ENCODE data around the gene PRAMEF10.
"Not testable (repeated sequence)": the region's sequence is repeated elsewhere in the genome, so short reads cannot be mapped to it uniquely, and the experiment has no call there.

Gene PRAMEF10

DNA sequence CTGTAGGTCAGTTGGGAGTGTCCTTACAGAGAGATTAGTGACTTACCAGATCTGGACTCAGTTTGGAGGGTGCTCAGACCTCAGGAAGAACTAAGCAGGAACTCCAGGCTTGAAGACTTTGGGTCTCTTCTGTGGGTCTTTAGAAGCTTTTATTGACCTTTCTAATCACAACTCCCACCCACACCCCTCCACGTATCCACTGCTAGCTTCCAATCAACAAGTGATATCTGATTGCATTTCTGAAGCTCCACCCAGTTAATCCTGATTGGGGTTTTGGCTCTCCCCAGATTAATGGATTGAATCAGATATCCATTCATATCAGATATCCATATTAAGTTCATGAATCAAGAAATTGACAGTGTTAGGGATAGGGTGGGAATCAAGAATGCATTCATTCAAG, at the start of gene PRAMEF10:
PRAMEF10 (minus strand) TSS at position 101 of the 400 bp plus-strand sequence. CDS start 2,423 bp downstream, outside the sequence.
- not testable (repeated sequence) for DNase-seq

DNA sequence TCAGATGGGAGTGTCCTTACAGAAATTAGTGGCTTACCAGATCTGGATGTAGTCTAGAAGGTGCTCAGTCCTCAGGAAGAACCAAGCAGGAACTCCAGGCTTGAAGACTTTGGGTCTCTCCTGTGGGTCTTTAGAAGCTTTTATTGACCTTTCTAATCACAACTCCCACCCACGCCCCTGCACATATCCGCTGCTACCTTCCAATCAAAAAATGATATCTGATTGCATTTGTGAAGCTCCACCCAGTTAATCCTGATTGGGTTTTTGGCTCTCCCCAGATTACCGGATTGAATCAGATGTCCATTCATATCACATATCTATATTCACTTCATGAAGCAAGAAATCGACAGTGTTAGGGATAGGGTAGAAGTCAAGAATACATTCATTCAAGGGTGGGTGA, 49.4 kb upstream of the PRAMEF10 start, which contains the start of gene PRAMEF6:
PRAMEF6 (minus strand) TSS at position 101 of the 400 bp plus-strand sequence. CDS start 5,062 bp downstream, outside the sequence.
- not testable (repeated sequence) for DNase-seq

GRCh38 chr1:12924368-12924767, 26.3 kb upstream of the PRAMEF10 start:
- not testable (repeated sequence) for DNase-seq

DNA sequence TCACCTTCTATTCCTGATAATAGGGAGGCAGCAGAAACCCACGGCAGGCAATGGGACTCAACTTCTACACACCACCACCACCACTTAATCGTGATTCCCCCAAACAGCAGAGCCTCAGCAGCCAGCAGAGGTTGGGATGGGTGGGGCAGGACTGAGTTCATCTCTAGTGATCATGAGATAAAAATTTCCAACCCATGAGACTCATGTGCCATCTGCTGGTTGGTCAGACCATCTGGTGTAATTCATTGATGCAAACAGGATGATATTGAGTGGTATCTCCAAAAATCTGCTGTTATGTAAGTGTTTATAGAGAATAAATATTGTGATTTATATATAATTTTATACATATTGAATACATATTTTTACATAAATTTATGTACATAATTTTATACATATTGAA, 23.7 kb upstream of the PRAMEF10 start:
- not testable (repeated sequence) for DNase-seq

GRCh38 chr1:12916310-12916709, 18.2 kb upstream of the PRAMEF10 start, which contains the start of gene PRAMEF7:
PRAMEF7 (plus strand) TSS chr1:12916610; CDS start chr1:12917693, 1,083 bp downstream.
- not testable (repeated sequence) for DNase-seq

- DNase-seq = not testable (repeated sequence)
Measured at GRCh38 chr1:12903793-12904572, 5.9 kb upstream of the PRAMEF10 start.

DNA sequence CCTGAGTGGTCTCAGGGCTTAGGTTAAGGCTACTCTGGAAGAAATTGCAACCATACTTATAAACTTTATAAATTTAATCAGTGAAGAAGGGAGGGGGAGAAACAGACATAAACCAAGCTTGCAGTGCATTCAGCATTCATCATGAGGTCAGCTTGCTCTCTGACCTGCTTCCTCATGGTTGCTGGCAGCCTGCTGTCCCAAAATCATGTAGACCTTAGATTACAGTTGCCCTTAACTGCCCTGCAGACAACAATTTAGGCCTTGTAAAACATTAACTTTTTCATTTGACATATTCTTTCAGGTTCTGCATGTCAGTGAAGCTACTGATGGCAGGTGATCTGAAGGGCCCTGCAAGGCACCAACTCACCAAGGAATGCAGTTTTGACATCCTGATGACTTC, 1.1 kb upstream of the PRAMEF10 start:
- DNase-seq = not testable (repeated sequence)

GRCh38 chr1:12886101-12886500, 12.0 kb downstream of the PRAMEF10 start, which contains the start of gene PRAMEF4:
PRAMEF4 (minus strand) TSS chr1:12886201; CDS start chr1:12883394, 2,807 bp downstream.
- DNase-seq = not testable (repeated sequence)

DNA sequence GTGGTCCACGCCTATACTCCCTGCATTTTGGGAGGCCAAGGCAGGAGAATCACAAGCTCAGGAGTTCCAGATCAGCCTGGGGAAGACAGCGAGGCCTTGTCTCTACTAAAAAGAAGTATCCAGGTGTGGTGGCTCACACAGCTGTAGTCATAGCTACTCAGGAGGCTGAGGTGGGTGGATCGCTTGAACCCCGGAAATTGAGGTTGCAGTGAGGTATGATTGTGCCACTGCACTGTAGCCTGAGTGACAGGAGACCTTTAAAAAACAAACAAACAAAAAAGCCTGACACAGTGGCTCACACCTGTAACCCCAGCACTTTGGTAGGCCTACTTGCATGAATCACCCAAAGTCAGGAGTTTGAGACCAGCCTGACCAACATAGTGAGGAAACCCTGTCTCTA, 19.6 kb downstream of the PRAMEF10 start:
- not testable (repeated sequence) for DNase-seq

DNA sequence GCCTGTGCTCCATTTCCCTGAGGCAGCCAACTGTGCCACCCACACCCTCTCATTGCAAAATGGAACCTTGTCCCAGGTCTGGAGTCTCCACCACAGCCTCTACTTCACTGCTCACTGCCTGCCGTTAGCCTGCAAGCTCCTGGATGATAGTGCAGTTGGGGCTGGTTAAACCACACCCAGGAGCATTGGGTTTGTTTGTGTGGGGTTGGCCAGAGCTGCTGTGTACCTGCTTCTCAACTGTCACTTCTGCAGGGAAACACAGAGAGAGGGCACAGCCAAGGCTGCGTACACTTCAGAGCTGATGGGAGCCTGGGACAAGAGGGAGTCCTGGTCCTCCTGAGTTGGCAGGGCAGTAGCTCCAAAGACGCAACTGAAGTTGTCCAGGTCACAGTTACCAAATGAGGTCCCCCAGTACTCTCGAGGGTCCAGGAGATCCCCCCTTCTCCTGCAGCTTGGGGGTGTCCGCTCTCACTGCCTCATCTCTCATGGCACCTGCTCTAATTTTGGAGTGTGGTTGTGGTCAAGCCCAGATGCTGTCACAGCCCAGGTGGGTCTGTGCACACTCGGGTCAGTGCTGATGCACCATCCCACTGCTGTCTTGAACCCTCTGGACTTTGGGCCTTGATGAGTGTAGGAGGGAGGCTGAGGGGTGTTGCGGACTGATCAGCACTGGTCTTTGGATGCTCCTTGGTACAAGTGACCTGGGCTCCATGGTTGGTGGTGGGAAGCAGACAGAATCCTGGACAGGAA, 34.8 kb downstream of the PRAMEF10 start:
- not testable (repeated sequence) for DNase-seq

DNA sequence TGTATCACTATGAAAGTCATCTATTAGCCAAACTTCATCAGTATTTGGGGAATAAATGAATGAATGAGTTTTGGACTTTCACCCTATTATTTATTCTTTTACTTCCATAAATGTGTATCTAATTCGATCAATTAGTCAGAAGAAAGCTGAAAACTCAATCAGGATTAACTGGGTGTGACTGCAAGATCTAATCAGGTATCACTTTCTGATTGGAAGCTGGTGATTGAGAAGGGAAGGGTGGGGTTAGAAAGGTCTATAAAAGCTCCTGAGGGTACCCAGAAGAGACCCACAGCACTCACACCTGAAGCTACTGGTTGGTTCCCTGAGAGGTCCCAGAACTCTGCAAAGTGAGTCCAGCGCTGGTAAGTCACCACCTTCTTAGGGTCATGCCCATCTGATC, 41.3 kb downstream of the PRAMEF10 start, which contains the start of gene PRAMEF2:
PRAMEF2 (plus strand) TSS at position 301 of the 400 bp plus-strand sequence. CDS start 1,924 bp downstream, outside the sequence.
- not testable (repeated sequence) for DNase-seq

- DNase-seq = no peak
Measured at GRCh38 chr1:12851779-12852178, 46.3 kb downstream of the PRAMEF10 start.

DNA sequence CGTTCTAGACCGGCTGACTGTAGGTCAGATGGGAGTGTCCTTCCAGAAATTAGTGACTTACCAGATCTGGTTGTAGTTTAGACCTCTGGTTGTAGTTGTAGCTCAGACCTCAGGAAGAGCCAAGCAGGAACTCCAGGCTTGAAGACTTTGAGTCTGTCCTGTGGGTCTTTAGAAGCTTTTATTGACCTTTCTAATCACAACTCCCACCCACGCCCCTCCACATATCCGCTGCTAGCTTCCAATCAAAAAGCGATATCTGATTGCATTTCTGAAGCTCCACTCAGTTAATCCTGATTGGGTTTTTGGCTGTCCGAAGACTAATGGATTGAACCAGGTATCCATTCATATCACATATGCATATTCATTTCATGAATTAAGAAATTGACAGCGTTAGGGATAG, 49.5 kb downstream of the PRAMEF10 start, which contains the start of gene HNRNPCL1:
HNRNPCL1 (minus strand) TSS at position 101 of the 400 bp plus-strand sequence. CDS start 431 bp downstream, outside the sequence.
- not testable (repeated sequence) for DNase-seq

Measured in NCI-H187 (cell line).